HepG2 (cell line): ENCODE measurements around the gene RTBDN. TPM values are rescaled to one million over a fixed set of nuclear protein-coding genes. Genes with fewer than 3 reads are reported as not detected.
A peak's percentile ranks its signal among the peaks of the same experiment; 100 is the strongest.

ENCODE experiments used
- CAMTA2 ChIP-seq: sonication (generic); formaldehyde crosslinking; IDR thresholded peaks from 2 replicates; pipeline ENCODE4 v1.4.0; 2020; ENCODE audit warnings: mild to moderate bottlenecking, missing genetic modification reagents, borderline replicate concordance
- FOSL1 ChIP-seq: sonication (generic); formaldehyde crosslinking; IDR thresholded peaks from 2 replicates; pipeline ENCODE4 v1.9.0; 2021; ENCODE audit warnings: missing genetic modification reagents, borderline replicate concordance
- PRPF4 ChIP-seq: fragments of 200-400 bp; formaldehyde crosslinking; IDR thresholded peaks from 2 replicates; pipeline ENCODE4 v1.6.1; 2016; ENCODE audit warnings: low read length, low read depth; ENCODE audit not compliant: poor library complexity, severe bottlenecking
- RBFOX2 ChIP-seq: fragments of 200-400 bp; formaldehyde crosslinking; IDR thresholded peaks from 2 replicates; pipeline ENCODE4 v1.6.1; 2017; ENCODE audit warnings: low read depth, mild to moderate bottlenecking, low read length
- REL ChIP-seq: sonication (generic); formaldehyde crosslinking; conservative IDR thresholded peaks from 2 replicates; pipeline ENCODE4 v1.8.0; 2022; ENCODE audit warnings: mild to moderate bottlenecking, missing genetic modification reagents, moderate library complexity
- RFX1 ChIP-seq: fragments of 450-650 bp; IDR thresholded peaks from 2 replicates; pipeline ENCODE4 v1.6.1; 2017
- ZHX2 ChIP-seq, 2 experiments: sonication (generic) in 1 of 2; formaldehyde crosslinking in 1 of 2; IDR thresholded peaks; 2 replicates each; pipeline versions ENCODE4 v1.6.1 to v1.9.0; 2014 to 2022; ENCODE audit warnings: antibody characterized with exemption in 1 of 2, borderline replicate concordance in 1 of 2, inconsistent platforms in 1 of 2, low read depth in 1 of 2, missing genetic modification reagents in 1 of 2
- ZNF253 ChIP-seq: sonication (generic); formaldehyde crosslinking; IDR thresholded peaks from 2 replicates; pipeline ENCODE4 v1.8.0; 2022; ENCODE audit warnings: mild to moderate bottlenecking, missing genetic modification reagents, borderline replicate concordance
- ZNF30 ChIP-seq: sonication (generic); formaldehyde crosslinking; IDR thresholded peaks from 2 replicates; pipeline ENCODE4 v1.5.0; 2020; ENCODE audit warnings: mild to moderate bottlenecking, missing genetic modification reagents
- ZNF318 ChIP-seq: sonication (generic); formaldehyde crosslinking; IDR thresholded peaks from 2 replicates; pipeline ENCODE4 v1.4.0; 2020; ENCODE audit warnings: mild to moderate bottlenecking, missing genetic modification reagents
- ZNF414 ChIP-seq: sonication (generic); formaldehyde crosslinking; IDR thresholded peaks from 2 replicates; pipeline ENCODE4 v1.5.0; 2020; ENCODE audit warnings: missing genetic modification reagents
- ZNF747 ChIP-seq: sonication (generic); formaldehyde crosslinking; IDR thresholded peaks from 2 replicates; pipeline ENCODE4 v1.8.1; 2023; ENCODE audit warnings: missing genetic modification reagents, mild to moderate bottlenecking, borderline replicate concordance
- polyA plus RNA-seq, 8 experiments: library from polyadenylated mRNA; depleted of rRNA in 3 of 8; stranded (reverse) in 7 of 8; unstranded in 1 of 8; fragments of >200 nt; fragmentation: Illumina TruSeq in 4 of 8; extraction: Trizol in 4 of 8; gene quantifications; 2 replicates each; pipeline versions ENCODE4 v1.2.1 to v1.2.3, GENCODE V29; 2011 to 2016; ENCODE audit warnings: low read depth in 4 of 8, missing spikeins in 1 of 8, mixed read lengths in 1 of 8; ENCODE audit not compliant: insufficient read depth in 1 of 8
- total RNA-seq, 5 experiments: library from RNA; depleted of rRNA; stranded (reverse); fragments of >200 nt; fragmentation: Illumina TruSeq; extraction: Trizol; gene quantifications; 2 replicates each; pipeline ENCODE4 v1.2.3, GENCODE V29; 2016; ENCODE audit warnings: low read depth in 1 of 5
- TF ChIP-seq, protein P1 (sequence below): sonication (generic); formaldehyde crosslinking; IDR thresholded peaks from 2 replicates; pipeline ENCODE4 v1.8.0; 2022; ENCODE audit warnings: missing genetic modification reagents, mild to moderate bottlenecking, inconsistent platforms, borderline replicate concordance

RTBDN gene
- total and polyA plus RNA-seq, 2 of the 13 experiments (the other 11 are each of a cell fraction or from before 2014, with no cell fraction given): 0.27 to 0.48 TPM

DNA sequence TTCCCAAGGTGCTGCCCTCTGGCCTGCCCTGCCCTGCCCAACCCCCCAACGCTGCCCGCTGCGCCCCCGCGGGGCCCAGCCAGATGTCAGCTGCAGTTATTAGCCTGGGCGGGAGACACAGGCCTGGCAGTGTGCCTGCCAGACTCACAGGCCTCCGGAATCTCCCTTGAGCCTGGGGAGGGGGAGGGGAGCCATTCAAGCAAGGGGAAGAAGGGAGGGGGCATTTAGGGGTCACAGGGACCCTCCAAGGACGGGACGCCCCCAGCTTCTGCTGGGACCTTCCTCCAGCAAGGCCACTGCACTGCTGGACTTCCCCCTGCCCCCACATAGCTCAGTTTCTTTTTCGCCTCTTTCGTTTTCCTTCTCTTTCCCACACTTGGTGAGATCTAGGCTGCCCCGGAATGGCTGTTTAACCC is 45.7 kb downstream of the RTBDN start (continued):
- TF ChIP-seq ZHX2 (IDR thresholded peaks at IDR 0.05; ENCODE audit: low read depth) (no peak), ZHX2 (CRISPR knock-in tag; IDR thresholded peaks at IDR 0.05; ENCODE audit: borderline replicate concordance) (no peak), ZNF318 (CRISPR knock-in tag) (no peak), REL (no peak), ZNF30 (no peak), ZNF414 (0 out of 2 replicates have a peak, but pooled peaks have one; percentile 44), RFX1 (no peak), RBFOX2 (0 out of 2 replicates have a peak, but pooled peaks have one; percentile 38), FOSL1 (no peak), CAMTA2 (CRISPR knock-in tag) (no peak), ZNF253 (CRISPR knock-in tag) (no peak), ZNF747 (no peak), PRPF4 (peak; percentile 48)
- TF ChIP-seq, protein P1, sequence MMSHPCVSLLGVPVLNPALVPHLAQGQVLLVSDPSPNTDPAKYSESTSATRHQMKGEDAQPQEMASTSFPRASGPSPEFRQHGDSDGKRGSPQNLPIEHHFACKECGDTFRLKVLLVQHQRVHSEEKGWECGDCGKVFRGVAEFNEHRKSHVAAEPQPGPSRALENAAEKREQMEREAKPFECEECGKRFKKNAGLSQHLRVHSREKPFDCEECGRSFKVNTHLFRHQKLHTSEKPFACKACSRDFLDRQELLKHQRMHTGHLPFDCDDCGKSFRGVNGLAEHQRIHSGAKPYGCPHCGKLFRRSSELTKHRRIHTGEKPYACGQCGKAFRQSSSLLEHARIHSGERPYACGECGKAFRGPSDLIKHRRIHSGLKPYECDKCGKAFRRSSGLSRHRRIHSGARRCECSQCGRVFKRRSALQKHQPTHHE (CRISPR knock-in tag): no peak
